ENCODE measurements around the gene GDF9. TPM values are rescaled to one million over a fixed set of nuclear protein-coding genes. Genes with fewer than 3 reads are reported as not detected.

Gene GDF9
- total RNA-seq, 1 experiment from 2014 or later: 0.49 TPM

DNA sequence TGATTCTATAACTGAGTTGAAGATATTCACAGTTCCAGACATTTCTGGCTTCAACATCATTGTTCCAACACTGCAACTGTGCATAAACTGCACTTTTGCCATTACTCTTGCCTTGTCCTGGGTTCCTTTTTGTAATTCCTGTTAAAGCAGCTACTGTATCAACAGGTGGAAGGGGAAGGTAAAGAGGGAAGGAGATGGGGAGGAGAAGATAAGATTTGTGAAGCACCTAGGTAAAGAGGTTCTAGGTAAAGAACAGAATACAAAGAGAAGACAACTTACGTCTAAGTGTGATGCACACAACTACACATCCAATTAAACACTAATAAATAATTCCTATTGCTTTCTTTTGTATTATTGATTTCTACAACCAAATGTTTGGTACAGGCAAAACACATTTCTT, 43.4 kb upstream of the GDF9 start:
- RAD21 ChIA-PET (ENCODE audit: low non-redundant PET in 1 of 2, low total read pairs in 2 of 2, uncharacterized antibody in 2 of 2, unreplicated experiment in 2 of 2): no interaction called here
- Histone ChIP-seq H2AFZ (ENCODE audit: low read depth, low read length, poor library complexity, severe bottlenecking) (no peak overlapping the region), H3K4me3 (replicated peaks in 1 of 2; ENCODE audit: low read depth in 1 of 2, low read length in 2 of 2) (no peak overlapping the region), H3K9ac (ENCODE audit: low read length) (no peak overlapping the region), H3K4me1 (ENCODE audit: control insufficient read depth in 1 of 2, insufficient read depth in 2 of 2, low read length in 2 of 2) (peaks cover 2 to 4% of the 10 kb centered on the region in 2 experiments), H3K36me3 (ENCODE audit: control insufficient read depth in 1 of 2, insufficient read depth in 2 of 2, low read length in 2 of 2) (peaks cover 0 to 12% of the 10 kb centered on the region in 2 experiments; a peak in 1 of 4 replicates), H3K9me2 (ENCODE audit: insufficient read depth) (no peaks in the 10 kb centered on the region), H3K4me2 (ENCODE audit: low read length) (no peak overlapping the region), H3K27ac (ENCODE audit: low read depth, low read length) (no peak overlapping the region), H3K79me2 (ENCODE audit: insufficient read depth, low read length) (peaks cover 9% of the 10 kb centered on the region; the same call in 1 of the 2 replicates), H3K27me3 (ENCODE audit: insufficient read depth, low read length) (no peaks in the 10 kb centered on the region), H3K9me3 (ENCODE audit: control insufficient read depth in 1 of 2, insufficient read depth in 1 of 2, low read depth in 1 of 2, low read length in 2 of 2) (no peaks in the 10 kb centered on the region), H4K20me1 (ENCODE audit: insufficient read depth) (no peaks in the 10 kb centered on the region)
- no peak for ATAC-seq
- no TSS peak for BruUV-seq (replicated peaks)
- CTCF ChIA-PET: no interaction called here
- POLR2A ChIA-PET: no interaction called here
- intact Hi-C loops (cut with micrococcal nuclease): no loop called here
- no peak for DNase-seq (ENCODE audit: low read depth, low spot score)
- no peak for TF ChIP-seq YY1 (IDR thresholded peaks at IDR 0.05; ENCODE audit: extremely low read depth, insufficient replicate concordance, low read depth, low read length)
- TF ChIP-seq ZFX (IDR thresholded peaks at IDR 0.05): no peak
- TF ChIP-seq JUND (IDR thresholded peaks at IDR 0.05): no peak
- TF ChIP-seq ELF1 (IDR thresholded peaks at IDR 0.05; ENCODE audit: borderline replicate concordance, low read depth): no peak
- no peak for TF ChIP-seq SP1 (IDR thresholded peaks at IDR 0.05; ENCODE audit: low read depth)

DNA sequence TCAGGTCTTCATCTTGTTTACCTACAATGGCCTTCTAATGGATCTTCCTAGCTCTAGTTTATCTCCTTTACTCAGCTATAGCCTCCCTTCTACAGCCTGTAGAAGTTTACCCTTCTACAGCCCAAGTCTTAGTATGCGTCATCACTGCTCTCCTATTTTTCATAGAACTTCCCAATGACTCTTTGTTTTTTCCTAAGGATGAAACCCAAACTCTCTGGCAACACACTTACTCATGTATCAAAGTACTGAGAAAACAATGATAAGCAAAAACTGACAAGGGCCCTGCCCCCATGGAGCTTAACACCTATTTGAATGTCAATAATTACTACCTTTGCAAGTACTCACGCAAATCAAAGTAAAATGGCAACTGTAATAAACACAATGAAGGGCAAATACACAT, 40.9 kb upstream of the GDF9 start:
- CTCF ChIA-PET: no interaction called here
- POLR2A ChIA-PET: no interaction called here

More for the DNA sequence above, 40.9 kb upstream of the GDF9 start:
- no peaks in the 10 kb centered on the region for H3K9me3 ChIP-seq (ENCODE audit: control insufficient read depth in 1 of 2, insufficient read depth in 1 of 2, low read depth in 1 of 2, low read length in 2 of 2)
- RAD21 ChIA-PET (ENCODE audit: low non-redundant PET in 1 of 2, low total read pairs in 2 of 2, uncharacterized antibody in 2 of 2, unreplicated experiment in 2 of 2): no interaction called here
- BruUV-seq (replicated peaks): no TSS peak
- no peaks in the 10 kb centered on the region for H3K4me1 ChIP-seq (ENCODE audit: control insufficient read depth in 1 of 2, insufficient read depth in 2 of 2, low read length in 2 of 2)
- DNase-seq (ENCODE audit: low read depth, low spot score) (no peak), ATAC-seq (no peak)
- no peak for TF ChIP-seq SRF (IDR thresholded peaks at IDR 0.05; ENCODE audit: low read depth)
- no peak for TF ChIP-seq YY1 (IDR thresholded peaks at IDR 0.05; ENCODE audit: extremely low read depth, insufficient replicate concordance, low read depth, low read length)
- no peak for TF ChIP-seq SP1 (IDR thresholded peaks at IDR 0.05; ENCODE audit: low read depth)
- no peak for TF ChIP-seq RAD21 (IDR thresholded peaks at IDR 0.05; ENCODE audit: low read depth)
- no peak overlapping the region for H3K27ac ChIP-seq (ENCODE audit: low read depth, low read length)
- H2AFZ ChIP-seq (ENCODE audit: low read depth, low read length, poor library complexity, severe bottlenecking): no peak overlapping the region
- H3K4me2 ChIP-seq (ENCODE audit: low read length): no peak overlapping the region
- H3K79me2 ChIP-seq (ENCODE audit: insufficient read depth, low read length): 0 out of 2 replicates have a peak, but pooled peaks cover 5% of the 10 kb centered on the region
- no peak overlapping the region for H3K9ac ChIP-seq (ENCODE audit: low read length)
- H3K27me3 ChIP-seq (ENCODE audit: insufficient read depth, low read length): no peaks in the 10 kb centered on the region
- intact Hi-C loops (cut with micrococcal nuclease): no loop called here
- H3K4me3 ChIP-seq (replicated peaks in 1 of 2; ENCODE audit: low read depth in 1 of 2, low read length in 2 of 2): no peak overlapping the region
- no peaks in the 10 kb centered on the region for H3K9me2 ChIP-seq (ENCODE audit: insufficient read depth)
- H3K36me3 ChIP-seq (ENCODE audit: control insufficient read depth in 1 of 2, insufficient read depth in 2 of 2, low read length in 2 of 2): peaks cover 0 to 4% of the 10 kb centered on the region in 2 experiments; a peak in 1 of 4 replicates
- H4K20me1 ChIP-seq (ENCODE audit: insufficient read depth): no peaks in the 10 kb centered on the region

Measured in HCT116 (cell line).